Measurements from ENCODE around the gene RFFL. TPM values are rescaled to one million over a fixed set of nuclear protein-coding genes. Genes with fewer than 3 reads are reported as not detected.
A peak's percentile ranks its signal among the peaks of the same experiment; 100 is the strongest.

RFFL gene
- total and polyA plus RNA-seq, 4 donors, result 5.8 to 38.1 (median 21.9) TPM

DNA sequence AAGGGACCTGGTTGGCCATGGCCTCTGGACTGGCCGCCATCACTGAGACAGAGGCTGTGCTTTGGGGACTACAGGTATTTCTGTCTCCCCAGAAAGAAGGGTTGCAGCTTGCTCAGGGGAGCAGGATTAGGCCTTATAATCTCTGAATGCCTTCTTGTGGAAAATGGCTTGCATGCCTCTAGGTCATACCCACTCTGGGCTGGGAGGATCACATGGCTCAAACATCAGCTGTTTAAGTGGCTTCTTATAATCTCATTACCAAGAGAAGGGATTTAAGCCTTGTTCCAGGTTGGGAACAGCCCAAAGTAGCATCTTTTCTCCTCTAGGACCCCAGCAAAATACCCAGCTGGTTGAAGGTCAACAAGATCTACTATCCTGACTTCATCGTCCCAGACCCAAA is 64.1 kb downstream of the RFFL start:
- Histone ChIP-seq H3K9ac (ENCODE audit: insufficient read depth in 1 of 2, low read length in 2 of 2) (no peak overlapping the region), H3K9me3 (ENCODE audit: control insufficient read depth in 4 of 4, insufficient read depth in 3 of 4, low read length in 3 of 4) (no peaks in the 10 kb centered on the region), H3K36me3 (ENCODE audit: control insufficient read depth in 4 of 4, insufficient read depth in 4 of 4, low read length in 4 of 4) (peaks cover 5 to 54% (median 42%) of the 10 kb centered on the region in 4 donors), H3K4me3 (no peak overlapping the region), H3K27me3 (ENCODE audit: control insufficient read depth in 3 of 3, insufficient read depth in 3 of 3, low read length in 2 of 3) (no peaks in the 10 kb centered on the region), H3K4me1 (ENCODE audit: control insufficient read depth in 5 of 5, insufficient read depth in 5 of 5, low read length in 5 of 5) (peaks cover 0 to 19% (median 15%) of the 10 kb centered on the region in 5 donors), H3K27ac (ENCODE audit: low read depth in 1 of 2, low read length in 1 of 2) (no peak overlapping the region)
- DNase-seq (no peak), ATAC-seq (ENCODE audit: insufficient read depth, low FRiP score) (no peak)
- TF ChIP-seq, protein P1, sequence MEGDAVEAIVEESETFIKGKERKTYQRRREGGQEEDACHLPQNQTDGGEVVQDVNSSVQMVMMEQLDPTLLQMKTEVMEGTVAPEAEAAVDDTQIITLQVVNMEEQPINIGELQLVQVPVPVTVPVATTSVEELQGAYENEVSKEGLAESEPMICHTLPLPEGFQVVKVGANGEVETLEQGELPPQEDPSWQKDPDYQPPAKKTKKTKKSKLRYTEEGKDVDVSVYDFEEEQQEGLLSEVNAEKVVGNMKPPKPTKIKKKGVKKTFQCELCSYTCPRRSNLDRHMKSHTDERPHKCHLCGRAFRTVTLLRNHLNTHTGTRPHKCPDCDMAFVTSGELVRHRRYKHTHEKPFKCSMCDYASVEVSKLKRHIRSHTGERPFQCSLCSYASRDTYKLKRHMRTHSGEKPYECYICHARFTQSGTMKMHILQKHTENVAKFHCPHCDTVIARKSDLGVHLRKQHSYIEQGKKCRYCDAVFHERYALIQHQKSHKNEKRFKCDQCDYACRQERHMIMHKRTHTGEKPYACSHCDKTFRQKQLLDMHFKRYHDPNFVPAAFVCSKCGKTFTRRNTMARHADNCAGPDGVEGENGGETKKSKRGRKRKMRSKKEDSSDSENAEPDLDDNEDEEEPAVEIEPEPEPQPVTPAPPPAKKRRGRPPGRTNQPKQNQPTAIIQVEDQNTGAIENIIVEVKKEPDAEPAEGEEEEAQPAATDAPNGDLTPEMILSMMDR (IDR thresholded peaks at IDR 0.05; ENCODE audit: control extremely low read depth, extremely low read depth), result no peak
- 97 to 98% methylated on average over 2 of the region's 2 CpGs for WGBS, 2 donors

DNA sequence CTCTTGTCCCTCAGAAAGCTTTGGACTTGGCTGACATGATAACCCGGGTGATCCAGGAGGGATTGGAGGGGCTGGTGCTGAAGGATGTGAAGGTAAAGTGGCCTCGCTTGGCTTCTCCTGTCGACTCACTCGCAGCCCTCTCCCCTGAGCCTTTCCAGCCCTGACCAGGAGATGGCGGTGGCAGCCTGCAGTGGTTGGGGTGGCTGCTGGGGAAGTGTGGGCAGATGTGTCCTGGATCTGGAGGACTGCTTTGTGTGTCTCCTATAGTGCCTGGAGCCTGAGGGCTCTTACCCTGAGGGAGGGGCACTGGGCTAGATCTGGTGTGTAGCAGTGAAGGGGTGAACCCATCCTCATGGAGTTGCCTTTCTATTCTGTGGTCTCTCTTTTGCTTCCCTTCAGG is 65.3 kb downstream of the RFFL start:
- peaks cover 0 to 19% (median 15%) of the 10 kb centered on the region in 5 donors for H3K4me1 ChIP-seq (ENCODE audit: control insufficient read depth in 5 of 5, insufficient read depth in 5 of 5, low read length in 5 of 5)
- TF ChIP-seq, protein P1 (IDR thresholded peaks at IDR 0.05; ENCODE audit: control extremely low read depth, extremely low read depth), result peak; percentile 60
- H3K9ac ChIP-seq (ENCODE audit: insufficient read depth in 1 of 2, low read length in 2 of 2), result peak overlapping the region in 1 of 2 donors; percentile 15
- 35 to 56% methylated on average over 5 of the region's 5 CpGs for WGBS, 2 donors
- no peaks in the 10 kb centered on the region for H3K9me3 ChIP-seq (ENCODE audit: control insufficient read depth in 4 of 4, insufficient read depth in 3 of 4, low read length in 3 of 4)
- H3K27ac ChIP-seq (ENCODE audit: low read depth in 1 of 2, low read length in 1 of 2), result no peak overlapping the region
- H3K4me3 ChIP-seq, result no peak overlapping the region
- ATAC-seq (ENCODE audit: insufficient read depth, low FRiP score) (peak; percentile 83), DNase-seq (peak; percentile 29 to 59 (median 39))
- no peaks in the 10 kb centered on the region for H3K27me3 ChIP-seq (ENCODE audit: control insufficient read depth in 3 of 3, insufficient read depth in 3 of 3, low read length in 2 of 3)
- H3K36me3 ChIP-seq (ENCODE audit: control insufficient read depth in 4 of 4, insufficient read depth in 4 of 4, low read length in 4 of 4), result peaks cover 11 to 64% (median 42%) of the 10 kb centered on the region in 4 donors

DNA sequence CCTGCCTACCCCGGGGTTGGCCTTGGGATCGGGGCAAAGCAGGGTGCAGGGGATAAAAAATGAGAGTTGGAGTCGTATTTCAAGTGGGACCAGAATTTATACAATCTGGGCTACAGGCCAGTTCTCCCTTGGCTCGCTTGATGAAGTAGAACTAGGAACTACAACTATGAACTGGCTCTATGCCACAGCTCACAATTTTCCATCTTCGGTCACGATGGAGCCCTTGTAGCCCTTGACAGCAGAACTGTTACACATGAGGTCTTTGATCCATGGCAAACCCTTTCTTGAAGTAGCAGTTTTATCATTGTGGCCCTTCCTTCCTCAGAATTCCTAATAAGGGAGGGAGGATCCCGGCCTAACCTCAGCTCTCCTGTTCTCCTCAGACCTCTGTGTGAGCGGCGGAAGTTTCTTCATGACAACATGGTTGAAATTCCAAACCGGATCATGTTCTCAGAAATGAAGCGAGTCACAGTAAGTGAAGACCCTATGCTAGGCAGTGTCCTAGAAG is 66.1 kb downstream of the RFFL start:
- whole genome bisulfite sequencing, 2 donors, result 47 to 53% methylated on average over 11 of the region's 11 CpGs
- Histone ChIP-seq H3K4me1 (ENCODE audit: control insufficient read depth in 5 of 5, insufficient read depth in 5 of 5, low read length in 5 of 5) (peaks cover 0 to 16% (median 15%) of the 10 kb centered on the region in 5 donors), H3K27me3 (ENCODE audit: control insufficient read depth in 3 of 3, insufficient read depth in 3 of 3, low read length in 2 of 3) (no peaks in the 10 kb centered on the region), H3K9ac (ENCODE audit: insufficient read depth in 1 of 2, low read length in 2 of 2) (peak overlapping the region in 1 of 2 donors; percentile 15), H3K9me3 (ENCODE audit: control insufficient read depth in 4 of 4, insufficient read depth in 3 of 4, low read length in 3 of 4) (no peaks in the 10 kb centered on the region), H3K4me3 (no peak overlapping the region), H3K36me3 (ENCODE audit: control insufficient read depth in 4 of 4, insufficient read depth in 4 of 4, low read length in 4 of 4) (peaks cover 11 to 67% (median 41%) of the 10 kb centered on the region in 4 donors), H3K27ac (ENCODE audit: low read depth in 1 of 2, low read length in 1 of 2) (peak overlapping the region; percentile 22 to 23)
- TF ChIP-seq, protein P1 (IDR thresholded peaks at IDR 0.05; ENCODE audit: control extremely low read depth, extremely low read depth), result no peak
- DNase-seq (peak; percentile 92 to 100 (median 98)), ATAC-seq (ENCODE audit: insufficient read depth, low FRiP score) (no peak)
